GM18858 (cell line): Measurements from ENCODE around the gene POR.
"Not testable (repeated sequence)": the region's sequence is repeated elsewhere in the genome, so short reads cannot be mapped to it uniquely, and the experiment has no call there.

Experiments
- ATAC-seq: cut with Tn5 transposase; IDR thresholded peaks from one replicate; pipeline ENCODE4 v1.9.1; 2021; ENCODE audit not compliant: unreplicated experiment

The POR gene

GRCh38 chr7:75988568-75989499 is 73.9 kb downstream of the POR start:
- ATAC-seq = no peak

- no peak for ATAC-seq
Measured at GRCh38 chr7:75989500-75990388, 74.8 kb downstream of the POR start.

GRCh38 chr7:75991531-75992082 is 76.7 kb downstream of the POR start:
- no peak for ATAC-seq

GRCh38 chr7:75992083-75992755 is 77.3 kb downstream of the POR start:
- ATAC-seq = no peak

- ATAC-seq = no peak
Measured at GRCh38 chr7:75993689-75994387, 78.9 kb downstream of the POR start.

GRCh38 chr7:75994388-75995051 is 79.6 kb downstream of the POR start, which contains the start of gene TMEM120A:
TSS of gene TMEM120A (minus strand) at chr7:75994595. CDS start at chr7:75994570, 25 bp downstream.
- ATAC-seq = peak; percentile 90

DNA sequence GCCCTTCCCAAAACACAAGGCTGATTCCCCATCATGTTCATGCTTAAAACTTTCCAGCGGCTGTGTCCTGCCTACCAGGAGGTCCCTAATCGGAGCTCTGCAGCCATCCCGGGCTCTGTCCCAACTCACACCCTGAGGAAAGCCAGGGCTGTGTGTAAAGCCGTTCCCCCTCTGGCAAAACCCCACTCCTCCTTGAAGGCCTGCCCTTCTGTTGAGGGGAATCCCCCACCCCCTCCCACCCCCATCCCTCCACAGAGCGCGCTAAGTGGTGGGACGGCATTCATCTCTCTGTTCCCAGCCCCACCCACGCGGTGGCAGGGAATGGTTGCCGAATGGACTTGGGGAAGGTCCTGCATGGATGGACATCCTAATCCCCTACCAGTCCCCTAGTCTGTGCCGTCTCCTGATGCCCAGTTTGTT is 80.1 kb downstream of the POR start:
- no peak for ATAC-seq

- ATAC-seq = no peak
Measured at GRCh38 chr7:75995996-75996395, 81.0 kb downstream of the POR start.

DNA sequence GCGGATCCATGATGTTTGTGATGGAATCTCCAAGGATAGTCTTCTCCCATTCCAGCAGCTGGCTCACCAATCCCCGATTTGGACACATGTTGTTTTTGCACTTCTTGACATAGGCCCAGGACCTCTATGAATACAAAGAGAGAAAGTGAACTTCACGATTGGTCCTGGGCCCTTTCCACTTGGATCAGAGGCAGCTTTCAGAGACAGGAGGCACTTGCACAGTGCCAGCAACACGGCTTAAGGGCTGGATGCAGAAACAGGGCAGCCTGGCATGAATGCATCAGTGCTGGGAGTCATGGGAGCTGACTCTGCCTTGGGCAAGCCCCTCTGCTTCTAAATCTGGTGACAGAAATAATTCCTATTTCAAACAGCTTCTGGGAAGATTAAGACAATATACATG is 81.5 kb downstream of the POR start:
- no peak for ATAC-seq

DNA sequence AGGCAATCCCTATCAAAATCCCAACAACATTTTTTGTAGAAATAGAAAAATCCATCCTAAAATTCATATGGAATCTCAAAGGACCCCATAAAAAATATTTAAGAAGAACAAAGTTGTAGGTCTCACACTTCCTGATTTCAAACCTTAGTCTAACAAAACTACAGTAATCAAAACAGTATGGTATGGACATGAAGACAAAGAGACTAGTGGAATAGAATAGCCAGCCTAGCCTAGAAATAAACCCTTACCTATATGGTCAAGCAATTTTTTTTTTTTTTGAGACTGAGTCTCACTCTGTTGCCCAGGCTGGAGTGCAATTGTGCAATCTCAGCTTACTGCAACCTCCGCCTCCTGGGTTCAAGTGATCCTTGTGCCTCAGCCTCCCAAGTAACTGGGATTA is 83.1 kb downstream of the POR start:
- ATAC-seq = no peak

DNA sequence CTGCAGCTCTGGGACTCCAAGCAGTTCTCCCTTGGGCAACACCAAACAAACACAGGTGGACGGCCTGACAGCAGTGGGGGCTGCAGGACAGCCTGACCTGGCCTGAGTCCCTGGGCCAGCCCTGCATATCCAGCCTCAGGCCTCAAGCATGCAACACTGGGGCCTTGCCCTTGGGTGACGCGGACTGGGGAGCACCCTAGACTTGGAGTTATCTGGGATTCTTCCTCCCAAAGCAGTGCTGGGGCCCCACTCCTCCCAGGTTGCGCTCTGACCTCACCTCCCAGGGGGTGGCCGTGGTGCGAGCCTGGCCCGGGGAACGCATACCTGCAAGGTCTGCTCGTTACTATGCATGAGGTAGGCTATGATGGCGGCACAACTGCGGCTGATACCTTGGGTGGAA is 85.6 kb downstream of the POR start:
- ATAC-seq = no peak

DNA sequence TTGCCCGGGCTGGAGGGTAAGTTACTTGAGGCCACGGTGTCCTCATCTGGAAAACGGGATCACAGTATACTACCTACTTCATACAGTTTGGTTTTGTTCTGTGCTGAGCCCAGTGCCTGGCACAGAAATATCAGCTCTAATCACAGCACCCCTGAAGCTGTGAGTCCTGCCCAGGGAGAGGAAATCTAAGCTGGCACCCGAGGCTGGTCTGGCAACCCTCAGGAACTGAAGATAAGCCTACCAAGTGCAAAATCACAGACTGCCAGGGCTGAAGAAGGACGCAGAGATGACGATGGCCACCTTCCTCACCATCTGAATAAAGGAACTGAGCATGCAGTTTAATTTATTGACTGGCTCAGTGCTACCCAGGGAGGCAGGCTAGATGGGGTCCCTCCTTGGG is 87.2 kb downstream of the POR start:
- no peak for ATAC-seq

- no peak for ATAC-seq
Measured at GRCh38 chr7:76002822-76003221, 87.9 kb downstream of the POR start.

- ATAC-seq = no peak
Measured at GRCh38 chr7:76003351-76003750, 88.4 kb downstream of the POR start.

- not testable (repeated sequence) for ATAC-seq
Measured at GRCh38 chr7:76005004-76005403, 90.0 kb downstream of the POR start.

DNA sequence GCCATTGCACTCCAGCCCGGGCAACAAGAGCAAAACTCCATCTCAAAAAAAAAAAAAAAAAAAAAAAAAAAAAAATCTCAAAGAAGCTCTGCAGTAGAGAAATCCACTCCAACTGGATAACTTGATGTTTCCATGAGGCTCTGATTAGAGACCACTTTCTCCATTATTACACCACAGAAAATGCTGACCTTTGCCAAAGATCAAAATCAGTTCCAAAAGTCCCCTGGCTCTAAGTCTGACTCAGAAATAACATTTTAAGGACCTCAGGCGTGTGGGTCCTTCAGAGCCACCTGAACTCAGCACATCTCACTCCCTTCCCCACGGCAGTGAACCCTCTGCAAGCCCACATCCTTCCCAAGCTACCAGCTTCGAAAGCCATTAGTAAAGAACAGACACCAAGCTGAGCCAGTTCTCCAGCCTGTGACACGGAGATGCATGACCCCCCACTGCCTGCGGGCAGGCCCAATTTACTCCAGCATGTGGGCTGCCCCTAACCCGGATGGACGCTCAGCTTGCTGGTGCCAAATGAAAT is 93.3 kb downstream of the POR start:
- ATAC-seq = no peak

- no peak for ATAC-seq
Measured at GRCh38 chr7:76009672-76010600, 95.0 kb downstream of the POR start.

DNA sequence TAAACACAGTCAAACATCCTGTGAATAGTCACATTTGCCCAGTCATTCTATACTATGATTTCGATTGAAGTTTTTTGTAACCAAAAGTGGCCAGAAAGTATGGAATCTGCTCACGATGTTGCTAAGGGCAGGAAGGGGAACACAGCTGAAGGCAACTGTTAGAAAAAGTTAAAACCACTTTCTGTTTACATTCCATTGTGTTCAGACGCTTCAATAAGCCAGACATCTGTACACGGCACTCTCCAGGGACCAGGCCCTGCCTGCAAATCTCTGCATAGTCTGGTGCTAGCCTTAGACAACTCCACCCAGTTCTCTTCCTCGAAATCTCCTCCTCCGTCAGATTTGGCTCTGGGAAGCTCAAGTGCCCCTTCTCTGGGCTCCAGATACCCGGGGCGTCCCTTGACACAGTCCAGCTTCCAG is 96.5 kb downstream of the POR start:
- no peak for ATAC-seq
